Spleen (tissue), 11 donors: ENCODE results near the gene NANOS3. TPM values are rescaled to one million over a fixed set of nuclear protein-coding genes. Genes with fewer than 3 reads are reported as not detected.
A peak's percentile ranks its signal among the peaks of the same experiment; 100 is the strongest.

Experiments
- DNase-seq: peaks from one replicate; pipeline ENCODE4 v3.0.0-alpha.2; 2020
- H3K27ac ChIP-seq, 8 donors: fragments of 200-600 bp; sonication (generic) in 7 of 8; 1 replicate in 4 of 8; 2 replicates in 4 of 8; pipeline versions ENCODE4 v1.5.0 to v1.8.0; 2016 to 2021; ENCODE audit warnings: inconsistent platforms in 4 of 8, mild to moderate bottlenecking in 4 of 8, moderate library complexity in 1 of 8
- H3K27me3 ChIP-seq, 7 donors: fragments of 200-600 bp; sonication (generic) in 6 of 7; replicated peaks in 1 of 7; 1 replicate in 4 of 7; 2 replicates in 3 of 7; pipeline versions ENCODE4 v1.5.0 to v1.8.0; 2016 to 2021; ENCODE audit warnings: inconsistent platforms in 3 of 7, mild to moderate bottlenecking in 1 of 7
- H3K36me3 ChIP-seq, 6 donors: fragments of 200-600 bp; sonication (generic) in 5 of 6; 1 replicate in 4 of 6; 2 replicates in 2 of 6; pipeline versions ENCODE4 v1.5.0 to v1.8.0; 2016 to 2021; ENCODE audit warnings: inconsistent platforms in 2 of 6
- H3K4me1 ChIP-seq, 6 donors: fragments of 200-600 bp; sonication (generic) in 5 of 6; 1 replicate in 3 of 6; 2 replicates in 3 of 6; pipeline versions ENCODE4 v1.5.0 to v1.8.0; 2016 to 2021; ENCODE audit warnings: inconsistent platforms in 3 of 6
- H3K4me3 ChIP-seq, 8 donors: fragments of 200-600 bp; sonication (generic) in 7 of 8; 1 replicate in 4 of 8; 2 replicates in 4 of 8; pipeline versions ENCODE4 v1.5.0 to v1.8.0; 2016 to 2021; ENCODE audit warnings: inconsistent platforms in 4 of 8, mild to moderate bottlenecking in 4 of 8, moderate library complexity in 2 of 8
- H3K9me3 ChIP-seq, 8 donors: fragments of 200-600 bp; sonication (generic) in 7 of 8; 1 replicate in 4 of 8; 2 replicates in 4 of 8; pipeline versions ENCODE4 v1.5.0 to v1.8.0; 2016 to 2021; ENCODE audit warnings: inconsistent platforms in 4 of 8
- POLR2A ChIP-seq, 3 donors: fragments of 450-650 bp; IDR thresholded peaks; one replicate each; pipeline ENCODE4 v1.5.1; 2017; ENCODE audit warnings: antibody characterized with exemption in 3 of 3, mild to moderate bottlenecking in 1 of 3
- POLR2AphosphoS5 ChIP-seq, 3 donors: sonication (generic); formaldehyde crosslinking; IDR thresholded peaks; one replicate each; pipeline ENCODE4 v1.5.1; 2017; ENCODE audit warnings: antibody characterized with exemption in 3 of 3
- WGBS, 5 donors: extraction: QIAGEN DNeasy Blood & Tissue Kit in 3 of 5; methylation state at CpG; one replicate each; pipeline versions ENCODE4 v1.1.5 to v1.1.7; 2013 to 2018; 5-methylcytosine and 5-hydroxymethylcytosine counted together
- intact Hi-C: fragments of 100-400 bp; cut with DNase I; formaldehyde crosslinking; loops from one replicate; pipeline ENCODE4 v1.15.0; 2023; ENCODE audit warnings: low total_unique reads
- polyA plus RNA-seq, 3 donors: library from polyadenylated mRNA; stranded (reverse); fragments of 200-250 nt; gene quantifications; one replicate each; pipeline ENCODE4 v1.2.1, GENCODE V29; 2013
- total RNA-seq, 7 donors: library from RNA; depleted of rRNA in 3 of 7; stranded (reverse); fragments of >200 nt in 3 of 7; fragmentation: NEBNext Ultra II Directional in 4 of 7; extraction: Animal tissue kit (Norgen Biotek cat#: 25700) in 4 of 7; gene quantifications; one replicate each; pipeline versions ENCODE4 v1.1.0 to v1.2.1, GENCODE V29; 2016 to 2021
- TF ChIP-seq, protein P1 (sequence below), 11 experiments: fragments of 200-600 bp in 7 of 11; fragments of 450-650 bp in 4 of 11; sonication (generic) in 4 of 11; IDR thresholded peaks in 8 of 11; conservative IDR thresholded peaks in 3 of 11; 1 replicate in 7 of 11; 2 replicates in 4 of 11; pipeline versions ENCODE4 v1.4.0 to v1.8.0; 2016 to 2021; ENCODE audit warnings: antibody characterized with exemption in 11 of 11, inconsistent platforms in 4 of 11, mild to moderate bottlenecking in 1 of 11
- donor health status: healthy with polysubstance abuse.
- donor health status: DM: no; HTN: no; CAD: no; lungs with moderate emphysema.
- donor health status: DM: no; HTN: no; CAD: no.
- donor health status: Bipolar disorder and iron deficiency.
- donor health status: healthy.
- donor health status: DM: no; HTN: no; CAD: no.
- donor health status: DM: yes; HTN: yes; CAD: no.

Gene NANOS3
- total and polyA plus RNA-seq, 10 donors = 0.42 to 0.99 (median 0.52) TPM; not detected in 7

DNA sequence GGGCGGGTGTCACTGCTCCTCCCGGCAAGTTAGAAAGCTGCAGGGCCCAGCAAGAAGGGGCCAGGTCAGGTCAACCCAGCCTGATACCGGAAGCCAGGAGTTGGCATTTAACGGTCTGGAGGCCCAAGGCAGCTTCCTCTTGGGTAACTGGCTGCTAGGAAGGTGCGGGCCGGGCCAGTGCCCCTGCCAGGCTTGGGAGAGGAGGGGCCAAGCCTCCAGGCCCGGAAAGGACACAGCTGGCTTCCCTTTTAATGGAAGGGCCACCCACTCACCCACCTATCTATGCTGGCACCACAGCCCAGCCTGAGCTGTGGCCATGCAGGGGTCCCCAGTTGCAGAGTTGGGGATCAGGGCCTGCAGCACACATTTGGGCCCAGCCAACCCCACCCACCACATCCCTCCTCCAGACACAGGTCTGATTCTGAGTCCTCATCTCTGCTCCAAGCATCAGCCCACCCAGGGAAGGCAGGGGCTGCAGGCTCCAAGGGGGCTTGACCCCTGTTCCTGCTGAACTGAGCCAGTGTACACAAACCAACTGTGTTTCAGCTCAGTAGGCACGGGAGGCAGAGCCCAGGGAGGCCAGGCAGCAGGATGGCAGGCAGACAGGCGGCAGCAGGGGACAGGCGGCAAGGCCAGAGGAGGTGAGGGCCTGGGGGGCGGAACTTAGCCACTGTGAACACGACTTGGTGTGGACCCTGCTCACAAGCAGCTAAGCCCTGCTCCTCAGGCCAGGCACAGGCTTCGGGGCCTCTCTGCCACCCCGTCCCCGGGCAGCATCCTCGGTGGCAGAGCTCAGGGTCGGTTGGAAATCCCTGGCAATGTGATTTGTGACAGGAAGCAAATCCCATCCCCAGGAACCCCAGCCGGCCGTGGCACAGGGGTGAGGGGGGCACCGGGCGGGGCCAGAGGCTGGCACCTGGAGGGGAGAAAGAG is 40.9 kb upstream of the NANOS3 start:
- intact Hi-C loops = no loop called here

DNA sequence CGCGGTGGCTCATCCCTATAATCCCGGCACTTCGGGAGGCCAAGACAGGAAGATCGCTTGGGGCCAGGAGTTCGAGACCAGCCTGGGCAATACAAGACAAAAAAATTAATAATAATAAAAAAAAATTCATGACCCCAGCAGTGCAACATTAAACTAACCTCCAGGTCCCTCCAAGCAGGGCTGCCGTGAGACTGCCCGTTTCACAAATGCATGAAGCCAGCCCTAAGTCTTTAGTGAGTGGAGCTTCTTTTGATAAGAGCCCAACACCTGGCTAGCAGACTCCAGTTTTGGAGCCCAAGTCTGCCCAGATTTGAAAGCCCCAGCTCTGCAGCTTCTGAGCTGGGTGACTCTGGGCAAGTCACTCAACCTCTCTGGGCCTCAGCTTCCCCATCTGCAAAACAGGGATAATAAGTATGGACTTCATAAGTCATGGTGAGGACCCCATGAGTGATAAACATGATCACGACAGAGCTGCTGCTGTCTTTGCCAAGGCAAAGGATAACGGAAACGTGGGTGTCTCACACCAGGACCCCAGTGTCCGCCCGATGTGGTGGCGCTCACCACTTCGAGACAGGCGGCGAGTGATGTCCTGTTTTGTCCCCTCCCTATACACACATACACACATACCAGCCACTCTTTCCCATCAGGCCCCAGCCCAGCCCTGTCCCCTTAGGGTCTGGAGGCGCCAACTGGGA is 38.4 kb upstream of the NANOS3 start:
- peak overlapping the region; percentile 57 to 94 (median 77) for H3K4me3 ChIP-seq
- 32 to 55% (median 34%) methylated on average over 16 to 18 of the region's 18 CpGs for WGBS, 5 donors
- H3K9me3 ChIP-seq = no peaks in the 10 kb centered on the region
- intact Hi-C loops = no loop called here
- no peaks in the 10 kb centered on the region for H3K27me3 ChIP-seq
- peak in 1 of 3 donors; percentile 20 for TF ChIP-seq POLR2A (IDR thresholded peaks at IDR 0.05)
- TF ChIP-seq POLR2AphosphoS5 (IDR thresholded peaks at IDR 0.05) = no peak
- TF ChIP-seq, protein P1, sequence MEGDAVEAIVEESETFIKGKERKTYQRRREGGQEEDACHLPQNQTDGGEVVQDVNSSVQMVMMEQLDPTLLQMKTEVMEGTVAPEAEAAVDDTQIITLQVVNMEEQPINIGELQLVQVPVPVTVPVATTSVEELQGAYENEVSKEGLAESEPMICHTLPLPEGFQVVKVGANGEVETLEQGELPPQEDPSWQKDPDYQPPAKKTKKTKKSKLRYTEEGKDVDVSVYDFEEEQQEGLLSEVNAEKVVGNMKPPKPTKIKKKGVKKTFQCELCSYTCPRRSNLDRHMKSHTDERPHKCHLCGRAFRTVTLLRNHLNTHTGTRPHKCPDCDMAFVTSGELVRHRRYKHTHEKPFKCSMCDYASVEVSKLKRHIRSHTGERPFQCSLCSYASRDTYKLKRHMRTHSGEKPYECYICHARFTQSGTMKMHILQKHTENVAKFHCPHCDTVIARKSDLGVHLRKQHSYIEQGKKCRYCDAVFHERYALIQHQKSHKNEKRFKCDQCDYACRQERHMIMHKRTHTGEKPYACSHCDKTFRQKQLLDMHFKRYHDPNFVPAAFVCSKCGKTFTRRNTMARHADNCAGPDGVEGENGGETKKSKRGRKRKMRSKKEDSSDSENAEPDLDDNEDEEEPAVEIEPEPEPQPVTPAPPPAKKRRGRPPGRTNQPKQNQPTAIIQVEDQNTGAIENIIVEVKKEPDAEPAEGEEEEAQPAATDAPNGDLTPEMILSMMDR (IDR thresholded peaks at IDR 0.05 in 8 of 11, conservative IDR thresholded peaks at IDR 0.05 in 3 of 11) = no peak
- peaks cover 0 to 43% (median 19%) of the 10 kb centered on the region in 6 donors for H3K36me3 ChIP-seq
- peaks cover 63 to 97% (median 91%) of the 10 kb centered on the region in 6 donors for H3K4me1 ChIP-seq
- peak overlapping the region; percentile 91 to 100 (median 98) for H3K27ac ChIP-seq
- DNase-seq = no peak

More for the DNA sequence above, 40.9 kb upstream of the NANOS3 start:
- DNase-seq = peak; percentile 93
- TF ChIP-seq POLR2AphosphoS5 (IDR thresholded peaks at IDR 0.05) (peak; percentile 70 to 91 (median 77)), POLR2A (IDR thresholded peaks at IDR 0.05) (no peak)
- TF ChIP-seq, protein P1 (IDR thresholded peaks at IDR 0.05 in 8 of 11, conservative IDR thresholded peaks at IDR 0.05 in 3 of 11) = peak in 2 of 11 experiments; percentile 21 to 26
- Histone ChIP-seq H3K27me3 (no peaks in the 10 kb centered on the region), H3K36me3 (peaks cover 0 to 50% (median 19%) of the 10 kb centered on the region in 6 donors), H3K4me3 (peak overlapping the region in 5 of 8 donors; percentile 16 to 94 (median 18)), H3K27ac (peak overlapping the region; percentile 91 to 100 (median 98)), H3K9me3 (no peaks in the 10 kb centered on the region), H3K4me1 (peaks cover 55 to 88% (median 83%) of the 10 kb centered on the region in 6 donors)
- 13 to 24% (median 19%) methylated on average over 17 to 21 of the region's 21 CpGs for WGBS, 5 donors

DNA sequence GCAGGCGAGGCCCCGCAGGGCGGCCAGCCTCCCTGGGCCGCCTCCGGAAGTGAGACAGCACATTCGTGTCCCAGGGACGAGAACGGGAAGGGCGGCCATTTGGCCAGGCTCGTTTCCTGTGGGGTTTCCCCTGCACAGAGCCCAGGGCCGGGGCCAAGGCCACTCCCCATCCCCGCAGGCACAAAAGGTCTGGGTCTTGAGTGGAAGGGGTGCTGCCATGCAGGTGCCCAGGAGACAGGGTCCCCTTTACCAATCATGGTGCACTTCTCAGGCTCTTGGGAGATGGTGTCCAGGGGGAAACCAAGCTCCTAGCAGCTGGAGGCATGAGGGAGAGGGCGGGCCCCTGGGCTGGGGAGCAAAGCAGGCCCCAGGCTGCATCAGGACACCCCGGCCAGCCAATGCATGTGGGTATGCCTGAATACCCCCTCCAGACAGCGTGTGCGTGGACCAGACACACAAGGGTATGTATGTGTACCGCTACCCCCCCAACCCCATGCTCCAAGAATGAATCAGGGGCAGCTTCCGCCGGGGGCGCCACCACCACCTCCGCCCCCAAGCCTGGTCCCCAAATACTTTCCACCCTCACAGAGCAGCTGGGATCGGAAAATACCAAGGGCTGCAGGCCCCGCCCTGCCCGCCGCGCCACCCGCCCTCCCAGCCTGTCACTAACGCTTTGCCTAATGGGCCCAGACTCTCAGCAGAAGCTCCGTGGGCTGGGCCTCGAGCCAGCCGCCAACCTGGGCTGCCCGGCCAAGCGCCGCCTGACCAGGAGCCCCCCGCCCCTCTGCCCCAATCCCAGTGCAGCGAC is 37.6 kb upstream of the NANOS3 start:
- Histone ChIP-seq H3K4me1 (peaks cover 62 to 97% (median 91%) of the 10 kb centered on the region in 6 donors), H3K27ac (peak overlapping the region; percentile 91 to 100 (median 98)), H3K36me3 (peaks cover 0 to 37% (median 17%) of the 10 kb centered on the region in 6 donors), H3K27me3 (no peaks in the 10 kb centered on the region), H3K9me3 (no peaks in the 10 kb centered on the region), H3K4me3 (peak overlapping the region; percentile 57 to 94 (median 77))
- intact Hi-C loops = no loop called here
- 0 to 2% (median 1%) methylated on average over 19 to 36 of the region's 36 CpGs for WGBS, 5 donors
- TF ChIP-seq POLR2A (IDR thresholded peaks at IDR 0.05) (peak; percentile 40 to 79 (median 65)), POLR2AphosphoS5 (IDR thresholded peaks at IDR 0.05) (peak; percentile 95 to 98 (median 95))
- TF ChIP-seq, protein P1 (IDR thresholded peaks at IDR 0.05 in 8 of 11, conservative IDR thresholded peaks at IDR 0.05 in 3 of 11) = peak in 5 of 11 experiments; percentile 6 to 45 (median 31)
- DNase-seq = peak; percentile 98
